Panc1 (cell line): ENCODE data around the gene WWOX. TPM values are rescaled to one million over a fixed set of nuclear protein-coding genes. Genes with fewer than 3 reads are reported as not detected.

Experiments
- ATAC-seq: fragments of 200-7000 bp; cut with Tn5 transposase; 2 replicates; pipeline ENCODE4 v1.9.1; 2020; ENCODE audit warnings: mild to moderate bottlenecking, moderate library complexity
- BruUV-seq: library from RNA; stranded (reverse); fragments of 400-500 nt; replicated peaks from 2 replicates; lab custom pipeline; 2021; lab: Mats Ljungman, UMichigan
- CTCF ChIA-PET: fragments of 300-600 bp; sonication (Branson Sonifier 250); formaldehyde crosslinking; loops from one replicate; lab custom pipeline; 2022; ENCODE audit warnings: antibody characterized with exemption; lab: Charles Lee
- POLR2A ChIA-PET: fragments of 300-600 bp; sonication (Branson Sonifier 250); formaldehyde crosslinking; loops from one replicate; lab custom pipeline; 2022; ENCODE audit warnings: antibody characterized with exemption; lab: Charles Lee
- DNase-seq: peaks from one replicate; pipeline ENCODE4 v3.0.0-alpha.2; 2010; ENCODE audit warnings: low read depth, low spot score
- H3K27ac ChIP-seq: 2 replicates; pipeline ENCODE4 v1.5.1; 2011; ENCODE audit warnings: mild to moderate bottlenecking, low read length, inconsistent platforms
- H3K27me3 ChIP-seq: fragments of 200-500 bp; sonication (Bioruptor generic); 2 replicates; pipeline ENCODE4 v1.6.0; 2014; ENCODE audit warnings: low read length, inconsistent platforms; ENCODE audit not compliant: control insufficient read depth, insufficient read depth
- H3K36me3 ChIP-seq: fragments of 200-500 bp; sonication (Bioruptor generic); 2 replicates; pipeline ENCODE4 v1.5.1; 2014; ENCODE audit warnings: inconsistent platforms, mild to moderate bottlenecking, low read length, moderate library complexity; ENCODE audit not compliant: control insufficient read depth, insufficient read depth
- H3K4me1 ChIP-seq: 2 replicates; pipeline ENCODE4 v1.5.1; 2011; ENCODE audit warnings: inconsistent platforms, mild to moderate bottlenecking, low read length, moderate library complexity; ENCODE audit not compliant: control insufficient read depth, insufficient read depth
- H3K4me3 ChIP-seq, 2 experiments: 2 replicates each; pipeline ENCODE4 v1.5.1; 2011 to 2012; ENCODE audit warnings: low read depth in 2 of 2, low read length in 2 of 2, mild to moderate bottlenecking in 2 of 2, inconsistent platforms in 1 of 2, moderate library complexity in 1 of 2
- H3K9me3 ChIP-seq: fragments of 200-500 bp; sonication (Bioruptor generic); 2 replicates; pipeline ENCODE4 v1.5.1; 2014; ENCODE audit warnings: low read depth, mild to moderate bottlenecking, inconsistent platforms, low read length, moderate library complexity; ENCODE audit not compliant: control insufficient read depth, insufficient read depth
- CTCF ChIP-seq: fragments of 450-650 bp; IDR thresholded peaks from 2 replicates; pipeline ENCODE4 v1.5.1; 2017; ENCODE audit warnings: mild to moderate bottlenecking
- POLR2AphosphoS5 ChIP-seq: IDR thresholded peaks from 2 replicates; pipeline ENCODE4 v1.6.1; 2012; ENCODE audit warnings: mild to moderate bottlenecking, low read depth, low read length, moderate library complexity
- REST ChIP-seq, 2 experiments: IDR thresholded peaks; 2 replicates each; pipeline ENCODE4 v1.6.1; 2011 to 2012; ENCODE audit warnings: low read depth in 2 of 2, control low read depth in 1 of 2, low read length in 1 of 2, mild to moderate bottlenecking in 1 of 2, moderate library complexity in 1 of 2; ENCODE audit not compliant: insufficient read depth in 1 of 2
- SIN3A ChIP-seq: IDR thresholded peaks from 2 replicates; pipeline ENCODE4 v1.6.1; 2012; ENCODE audit warnings: low read depth, mild to moderate bottlenecking, low read length, moderate library complexity, borderline replicate concordance; ENCODE audit not compliant: insufficient read depth
- TCF7L2 ChIP-seq: IDR thresholded peaks from 2 replicates; pipeline ENCODE4 v1.6.1; 2011; ENCODE audit warnings: mild to moderate bottlenecking, low read depth, low read length, inconsistent platforms
- in situ Hi-C: cut with HindIII; loops from 2 replicates; pipeline ENCODE4 v1.10.0; 2016; ENCODE audit warnings: low sequenced_read_pairs, low pct_unique_long_range_greater_than_20kb
- intact Hi-C: fragments of 100-400 bp; cut with micrococcal nuclease; formaldehyde crosslinking; loops from one replicate; pipeline ENCODE4 v1.10.0; 2022; ENCODE audit not compliant: unreplicated experiment
- total RNA-seq: library from RNA; stranded (reverse); gene quantifications from one replicate; pipeline ENCODE4 v1.2.1, GENCODE V29; 2021; ENCODE audit not compliant: unreplicated experiment

WWOX gene
- total RNA-seq, 1 experiment from 2014 or later: 12.5 TPM

GRCh38 chr16:78961464-78961863 is 862.0 kb downstream of the WWOX start:
- intact Hi-C loops: no loop called here

GRCh38 chr16:78962457-78962929 is 863.0 kb downstream of the WWOX start:
- intact Hi-C loops (no loop called here), in situ Hi-C loops (no loop called here)
- H3K27me3 ChIP-seq: no peaks in the 10 kb centered on the region
- DNase-seq (no peak), ATAC-seq (no peak)
- no peaks in the 10 kb centered on the region for H3K4me1 ChIP-seq
- H3K9me3 ChIP-seq: no peaks in the 10 kb centered on the region
- BruUV-seq: no TSS peak
- CTCF ChIA-PET: no interaction called here
- POLR2A ChIA-PET: no interaction called here
- no peak overlapping the region for H3K27ac ChIP-seq
- no peaks in the 10 kb centered on the region for H3K36me3 ChIP-seq
- TF ChIP-seq POLR2AphosphoS5: no peak
- no peak for TF ChIP-seq TCF7L2
- no peak for TF ChIP-seq SIN3A
- TF ChIP-seq CTCF: no peak
- no peak for TF ChIP-seq REST (IDR thresholded peaks at IDR 0.05; ENCODE audit: insufficient read depth in 1 of 2, low read depth in 2 of 2, low read length in 1 of 2)
- no peak overlapping the region for H3K4me3 ChIP-seq

More at GRCh38 chr16:78961464-78961863, 862.0 kb downstream of the WWOX start:
- ATAC-seq (no peak), DNase-seq (no peak)
- in situ Hi-C loops: no loop called here
- H3K27ac ChIP-seq: no peak overlapping the region
- no peaks in the 10 kb centered on the region for H3K4me1 ChIP-seq
- ChIA-PET CTCF (no interaction called here), POLR2A (no interaction called here)
- no TSS peak for BruUV-seq
- TF ChIP-seq CTCF (no peak), SIN3A (no peak), REST (IDR thresholded peaks at IDR 0.05; ENCODE audit: insufficient read depth in 1 of 2, low read depth in 2 of 2, low read length in 1 of 2) (no peak), TCF7L2 (no peak)
- H3K9me3 ChIP-seq: no peaks in the 10 kb centered on the region
- no peak overlapping the region for H3K4me3 ChIP-seq
- H3K27me3 ChIP-seq: no peaks in the 10 kb centered on the region
- H3K36me3 ChIP-seq: no peaks in the 10 kb centered on the region
